Caki2 (cell line): ENCODE data around the gene ALDH1L1. TPM values are rescaled to one million over a fixed set of nuclear protein-coding genes. Genes with fewer than 3 reads are reported as not detected.

ENCODE experiments used
- DNase-seq: peaks from one replicate; pipeline ENCODE4 v3.0.0-alpha.2; 2015; ENCODE audit warnings: low read depth
- in situ Hi-C: cut with HindIII; loops from 2 replicates; pipeline ENCODE4 v1.10.0; 2016; ENCODE audit warnings: low sequenced_read_pairs, low pct_unique_long_range_greater_than_20kb, mixed read lengths
- total RNA-seq: library from RNA; depleted of rRNA; stranded (reverse); fragments of >200 nt; shearing (Covaris generic); gene quantifications from 2 replicates; pipeline ENCODE4 v1.2.3, GENCODE V29; 2014; ENCODE audit warnings: low replicate concordance; rRNA removed

ALDH1L1 gene
- total RNA-seq, 1 experiment from 2014 or later = 5.9 TPM

DNA sequence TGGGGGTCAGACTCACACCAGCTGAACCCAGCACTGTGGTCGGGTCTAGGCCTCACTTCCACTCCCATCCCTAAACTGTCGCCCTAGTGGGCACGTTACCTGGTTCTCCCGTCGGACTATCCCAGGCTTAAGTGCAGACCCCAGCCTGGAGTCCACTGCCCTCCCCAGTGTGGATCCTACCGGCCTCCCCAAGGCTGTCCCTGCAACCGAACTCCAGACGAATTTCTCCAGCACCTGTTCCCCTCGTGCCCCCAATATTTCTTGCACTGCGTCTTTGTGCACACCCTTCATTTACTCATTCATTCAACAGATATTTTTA is 122.9 kb downstream of the ALDH1L1 start:
- DNase-seq = no peak
- in situ Hi-C loops = no loop called here

DNA sequence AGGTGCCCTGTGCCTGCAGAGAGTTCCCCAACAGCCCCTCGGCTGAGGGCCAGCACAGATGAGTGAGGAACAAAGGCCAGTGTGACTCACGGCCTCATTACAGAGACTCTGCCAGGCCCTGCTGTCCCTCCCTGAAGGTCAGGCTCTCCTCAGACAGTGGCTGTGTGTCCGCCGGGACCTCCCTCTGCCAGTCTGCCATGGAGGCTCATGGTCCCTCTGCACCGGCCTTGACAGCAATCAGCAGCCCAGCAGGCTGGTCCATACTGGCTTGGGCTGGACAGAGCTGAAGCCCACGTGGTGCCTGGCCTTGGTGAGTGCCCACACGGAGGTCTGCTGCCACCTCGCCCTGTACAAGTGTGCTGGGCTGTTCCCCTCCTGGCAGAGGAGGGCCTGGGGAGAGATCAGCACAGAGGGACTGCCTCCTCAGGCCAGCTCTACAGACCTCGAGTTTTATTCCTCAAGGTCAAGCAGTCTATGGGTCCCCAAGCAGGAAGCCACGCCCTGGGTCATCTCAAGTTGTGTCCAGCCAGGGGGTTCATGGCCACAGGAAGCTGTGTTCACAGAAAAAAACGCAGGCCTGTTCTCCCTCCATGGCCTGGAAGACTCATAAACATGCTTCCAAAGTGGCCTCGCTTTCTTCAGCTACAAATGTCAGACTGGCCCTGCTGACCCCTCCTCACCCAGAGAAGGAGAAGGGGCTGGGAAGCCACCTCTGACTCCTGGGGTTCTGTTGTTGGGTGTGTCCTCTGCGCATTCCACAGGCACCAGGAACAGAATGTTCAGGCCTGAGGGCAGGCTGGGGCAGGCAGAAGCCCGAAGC is 123.5 kb downstream of the ALDH1L1 start:
- in situ Hi-C loops = no loop called here
- DNase-seq = no peak

DNA sequence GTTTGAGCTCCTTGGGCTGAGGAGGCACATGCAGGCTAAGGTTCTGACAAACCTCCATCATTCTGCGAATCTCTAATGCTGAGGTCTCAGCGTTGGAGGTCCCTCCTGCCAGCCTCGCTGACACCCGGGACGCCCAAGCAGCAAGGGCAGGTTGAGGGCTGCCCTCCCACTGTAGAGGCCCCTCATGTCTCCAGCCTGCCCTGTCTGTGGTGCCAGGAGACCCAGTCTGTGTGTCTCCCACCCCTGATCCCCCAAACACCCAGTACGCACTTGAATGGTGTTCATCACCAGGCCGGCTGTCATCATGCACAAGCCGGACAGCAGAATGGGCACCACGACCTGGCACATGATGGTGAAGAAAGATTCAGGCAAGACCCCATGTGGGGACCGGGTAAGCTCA is 124.3 kb downstream of the ALDH1L1 start:
- no peak for DNase-seq
- in situ Hi-C loops = no loop called here

DNA sequence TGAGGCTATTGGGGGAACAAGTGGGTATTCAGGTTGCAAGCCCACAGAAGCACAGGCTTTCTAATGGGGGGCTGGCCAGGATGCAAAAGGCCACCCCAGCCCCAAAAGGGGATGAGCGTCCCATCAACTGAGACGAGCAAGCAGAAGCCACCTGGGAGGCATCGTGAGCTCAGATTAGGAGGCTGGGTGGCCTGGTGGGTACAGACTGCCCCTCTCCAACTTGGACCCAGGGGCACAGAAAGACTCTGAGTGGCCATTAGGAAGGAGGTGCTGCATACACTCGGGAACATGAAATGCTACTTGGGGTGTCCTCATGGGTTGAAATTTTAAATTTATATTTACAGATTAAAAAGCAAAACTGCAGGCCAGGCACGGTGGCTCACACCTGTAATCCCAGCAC is 125.5 kb downstream of the ALDH1L1 start:
- in situ Hi-C loops = no loop called here

DNA sequence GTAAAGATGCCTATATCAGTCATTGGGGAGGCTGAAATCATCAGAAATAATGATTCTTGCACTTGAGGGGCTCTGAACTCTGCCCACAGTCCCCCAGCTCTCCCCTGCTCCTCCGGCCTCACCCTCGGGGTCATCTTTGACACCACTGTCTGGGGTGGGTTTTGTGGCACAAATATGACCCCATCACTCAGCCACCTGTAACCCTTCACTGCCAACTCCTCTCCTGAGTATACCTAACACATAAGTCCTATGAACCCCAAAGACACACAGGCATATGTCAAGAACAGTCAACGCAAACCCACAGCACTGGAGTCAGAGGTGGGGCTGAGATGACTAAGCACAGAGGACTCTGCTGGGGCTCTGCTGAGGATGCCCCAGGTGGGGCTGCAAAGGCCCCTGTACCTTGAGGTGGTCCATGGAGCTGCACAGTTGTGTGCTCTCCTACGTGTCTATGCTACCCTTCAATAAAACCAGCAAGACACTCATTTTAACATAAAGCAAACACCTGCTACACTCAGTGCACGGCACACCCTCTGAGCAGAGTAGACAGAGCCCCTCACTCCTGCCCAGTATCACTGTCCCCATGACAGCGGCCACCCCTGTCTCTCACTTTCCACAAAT is 126.3 kb downstream of the ALDH1L1 start:
- in situ Hi-C loops = no loop called here

More for the DNA sequence above, 125.5 kb downstream of the ALDH1L1 start:
- no peak for DNase-seq

More for the DNA sequence above, 126.3 kb downstream of the ALDH1L1 start:
- DNase-seq = no peak

Other genes starting within 250 kb of the ALDH1L1 start
- gene ROPN1B, start 211.4 kb downstream of the ALDH1L1 start, total RNA-seq = 3.5 TPM in 1 of 2 replicates, not detected in the other
- 37.2 and 49.5 TPM in 2 replicates for gene SLC41A3, start 96.5 kb downstream of the ALDH1L1 start, total RNA-seq
- gene KLF15, start 176.8 kb upstream of the ALDH1L1 start, total RNA-seq = not detected in 2 replicates
- gene CFAP100, start 214.3 kb upstream of the ALDH1L1 start, total RNA-seq = not detected in 2 replicates